GM12865 (cell line): ENCODE data around the gene CA9.

ENCODE experiments used
- DNase-seq: peaks from one replicate; pipeline ENCODE4 v3.0.0; 2010; ENCODE audit warnings: low read depth
- H3K4me3 ChIP-seq: 2 replicates; pipeline ENCODE4 v1.5.1; 2011; ENCODE audit warnings: mild to moderate bottlenecking, low read depth, low read length, control low read depth
- TF ChIP-seq, protein P1 (sequence below): IDR thresholded peaks from 2 replicates; pipeline ENCODE4 v1.5.1; 2011; ENCODE audit warnings: low read length, control low read depth, low read depth, inconsistent platforms; ENCODE audit not compliant: insufficient read depth; ENCODE audit errors: missing control alignments

Gene CA9

DNA sequence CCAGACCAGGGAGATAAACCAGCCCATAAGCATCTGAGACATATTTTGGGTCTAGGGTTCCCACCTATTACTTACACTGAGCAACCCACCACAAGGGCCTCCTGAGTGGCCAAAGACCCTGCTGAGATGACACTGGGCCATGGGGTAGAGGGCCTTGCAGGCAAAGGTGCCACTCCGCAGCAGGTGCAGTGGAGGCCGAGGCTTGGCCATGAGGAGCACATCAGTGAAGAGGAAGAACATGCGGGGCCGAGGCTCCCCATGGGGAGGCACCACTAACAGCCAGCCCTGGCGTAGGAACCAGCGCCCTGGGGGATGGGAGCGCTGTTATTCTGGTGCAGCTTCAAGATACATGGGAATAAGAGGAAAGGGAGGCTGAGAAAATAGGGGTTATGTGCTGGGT is 11.3 kb upstream of the CA9 start:
- TF ChIP-seq, protein P1, sequence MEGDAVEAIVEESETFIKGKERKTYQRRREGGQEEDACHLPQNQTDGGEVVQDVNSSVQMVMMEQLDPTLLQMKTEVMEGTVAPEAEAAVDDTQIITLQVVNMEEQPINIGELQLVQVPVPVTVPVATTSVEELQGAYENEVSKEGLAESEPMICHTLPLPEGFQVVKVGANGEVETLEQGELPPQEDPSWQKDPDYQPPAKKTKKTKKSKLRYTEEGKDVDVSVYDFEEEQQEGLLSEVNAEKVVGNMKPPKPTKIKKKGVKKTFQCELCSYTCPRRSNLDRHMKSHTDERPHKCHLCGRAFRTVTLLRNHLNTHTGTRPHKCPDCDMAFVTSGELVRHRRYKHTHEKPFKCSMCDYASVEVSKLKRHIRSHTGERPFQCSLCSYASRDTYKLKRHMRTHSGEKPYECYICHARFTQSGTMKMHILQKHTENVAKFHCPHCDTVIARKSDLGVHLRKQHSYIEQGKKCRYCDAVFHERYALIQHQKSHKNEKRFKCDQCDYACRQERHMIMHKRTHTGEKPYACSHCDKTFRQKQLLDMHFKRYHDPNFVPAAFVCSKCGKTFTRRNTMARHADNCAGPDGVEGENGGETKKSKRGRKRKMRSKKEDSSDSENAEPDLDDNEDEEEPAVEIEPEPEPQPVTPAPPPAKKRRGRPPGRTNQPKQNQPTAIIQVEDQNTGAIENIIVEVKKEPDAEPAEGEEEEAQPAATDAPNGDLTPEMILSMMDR = no peak
- H3K4me3 ChIP-seq = no peak overlapping the region
- DNase-seq = no peak

DNA sequence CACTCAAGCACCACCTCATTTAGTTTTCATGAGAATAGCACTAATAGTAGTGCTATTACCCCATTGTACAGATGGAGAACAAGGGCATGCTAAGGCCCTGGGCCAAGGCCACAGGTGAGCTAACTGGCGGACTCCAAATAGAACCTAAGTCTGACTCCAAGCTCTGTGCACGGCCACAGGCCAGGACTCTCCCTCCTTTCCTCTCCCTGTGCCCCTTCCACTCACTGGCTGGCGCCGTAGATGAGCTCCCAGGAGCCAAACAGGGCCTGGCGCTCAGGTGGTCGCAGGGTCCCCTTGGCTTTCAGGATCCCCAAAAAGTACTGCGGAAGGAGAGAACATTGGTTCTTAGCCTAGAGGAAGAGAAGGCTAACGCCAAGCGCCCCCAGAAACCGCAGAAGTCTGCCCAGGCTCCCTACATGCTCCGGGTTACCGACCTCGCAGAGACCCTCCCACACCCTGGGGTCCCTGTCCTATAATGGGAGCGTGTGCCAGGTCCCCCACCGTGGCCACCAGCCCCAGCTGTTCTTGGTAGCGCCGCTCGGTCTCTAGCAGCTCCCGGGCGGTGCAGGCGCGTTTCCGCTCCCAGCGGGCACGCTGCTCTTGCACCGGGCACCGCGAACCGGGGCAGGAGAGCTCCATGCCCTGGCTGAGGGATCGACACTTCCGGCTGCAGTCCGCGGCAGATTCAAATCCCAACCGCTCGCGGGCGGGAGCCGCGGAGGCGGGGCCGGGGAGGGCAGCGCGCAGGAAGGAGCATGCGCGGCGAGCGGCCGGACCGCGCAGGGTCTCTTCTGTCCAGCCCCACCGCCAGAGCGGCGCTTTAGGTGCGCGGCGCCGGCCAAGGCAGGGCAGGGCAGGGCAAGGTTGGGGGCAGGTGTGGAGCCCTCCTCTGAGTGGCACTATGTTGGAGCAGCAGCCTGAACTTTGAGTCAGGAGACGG is 8.9 kb upstream of the CA9 start, which contains the start of gene ARHGEF39:
Gene ARHGEF39, minus strand, starts transcription at position 665 of the 940 bp plus-strand sequence. Its CDS starts 26 bp downstream, at position 639.
- H3K4me3 ChIP-seq = peak within 1 kb of the TSS; percentile 72
- TF ChIP-seq, protein P1 = peak; percentile 14
- peak; percentile 91 for DNase-seq

DNA sequence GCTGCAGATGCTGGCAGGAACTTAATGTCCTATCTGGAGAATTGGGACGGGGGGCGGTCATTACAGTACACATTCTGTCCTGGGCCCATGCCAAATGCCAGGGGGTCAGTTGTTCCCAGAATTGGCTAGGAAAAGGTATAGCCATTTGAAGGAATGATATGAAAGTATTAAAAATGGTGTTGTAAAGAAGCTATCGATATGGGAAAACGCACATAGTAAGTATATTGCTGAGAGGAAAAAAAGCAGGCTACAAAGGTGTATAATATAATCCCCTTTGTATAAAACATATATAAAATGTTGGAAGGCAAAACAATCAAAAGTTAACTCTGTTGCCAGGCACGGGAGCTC is 8.3 kb upstream of the CA9 start:
- DNase-seq = no peak
- peak overlapping the region; percentile 72 for H3K4me3 ChIP-seq
- TF ChIP-seq, protein P1 = no peak

DNA sequence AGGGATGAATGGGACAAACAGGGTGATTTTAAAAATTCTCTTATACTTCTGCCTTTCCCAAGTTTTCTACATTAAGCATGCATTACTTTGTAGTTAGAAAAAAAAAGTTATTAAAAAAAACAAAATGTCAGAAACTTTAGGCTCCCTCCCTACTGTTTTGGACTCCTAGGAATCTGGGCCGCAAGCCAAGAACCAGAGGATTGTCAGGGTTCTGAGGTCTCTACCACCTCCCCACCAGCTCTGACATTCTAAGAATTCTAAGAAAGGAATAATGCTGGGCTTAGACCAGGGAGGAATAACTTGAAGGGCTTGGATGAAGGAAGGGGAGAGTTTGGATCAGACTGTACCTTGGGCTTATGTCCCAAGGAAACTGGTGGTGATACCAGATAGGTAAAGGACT is 7.7 kb upstream of the CA9 start:
- TF ChIP-seq, protein P1 = no peak
- no peak overlapping the region for H3K4me3 ChIP-seq
- no peak for DNase-seq

DNA sequence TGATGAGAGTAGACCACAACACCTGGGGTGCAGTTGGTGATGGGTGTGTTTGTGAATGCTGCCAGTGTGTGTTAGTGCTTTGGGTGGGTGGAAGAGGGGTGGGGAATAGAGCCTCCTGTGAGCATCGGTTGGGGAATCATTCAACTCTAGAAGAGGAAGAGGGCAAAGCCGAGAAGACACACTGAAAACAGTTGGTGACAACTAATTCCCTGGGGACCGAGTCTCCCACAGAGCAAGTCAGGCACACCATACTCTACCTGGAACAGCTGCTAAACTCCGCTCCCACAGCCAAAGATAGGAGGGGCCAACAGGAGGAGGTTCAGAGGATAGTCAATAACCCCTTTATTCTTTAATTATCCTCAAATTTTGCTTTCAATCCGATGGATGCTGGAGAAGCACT is 7.2 kb upstream of the CA9 start:
- no peak overlapping the region for H3K4me3 ChIP-seq
- TF ChIP-seq, protein P1 = no peak
- DNase-seq = peak; percentile 41

DNA sequence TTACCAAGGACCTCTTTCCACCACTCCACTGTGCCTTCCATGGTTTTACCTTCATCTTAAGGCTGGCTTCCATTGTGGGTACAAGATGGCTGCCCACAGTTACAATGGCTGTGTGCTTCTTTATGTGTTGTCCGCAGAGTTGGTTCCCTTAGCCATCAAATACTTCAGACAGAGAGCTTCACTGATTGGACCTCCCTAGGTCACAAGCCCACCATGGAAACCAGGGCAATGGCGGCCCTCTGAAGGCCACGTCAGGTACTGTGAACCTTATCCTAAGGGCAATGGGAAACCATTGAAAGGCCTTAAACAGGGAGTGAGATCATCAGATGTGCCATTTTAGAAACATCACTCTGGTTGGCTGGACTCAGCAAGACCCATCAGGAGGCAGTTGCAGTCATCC is 5.8 kb upstream of the CA9 start:
- no peak for DNase-seq
- no peak overlapping the region for H3K4me3 ChIP-seq
- TF ChIP-seq, protein P1 = no peak
